Memory B cell (primary cell): ENCODE measurements around the gene SLC16A7.

ENCODE experiments used
- ATAC-seq: fragments of 150-1000 bp; cut with Tn5 transposase; 2 replicates; pipeline ENCODE4 v1.10.0; 2021; ENCODE audit warnings: low read depth, mild to moderate bottlenecking, moderate library complexity
- DNase-seq, 2 donors: peaks; one replicate each; pipeline ENCODE4 v3.0.0; 2022; ENCODE audit warnings: low spot score in 2 of 2
- H3K27ac Mint-ChIP-seq: one replicate; pipeline ENCODE4 v1.8.0; 2022; ENCODE audit warnings: mild to moderate bottlenecking, moderate library complexity, mixed read lengths
- H3K27me3 Mint-ChIP-seq: one replicate; pipeline ENCODE4 v1.8.0; 2022; ENCODE audit warnings: mixed read lengths
- H3K36me3 Mint-ChIP-seq: one replicate; pipeline ENCODE4 v1.8.0; 2022; ENCODE audit warnings: mild to moderate bottlenecking, mixed read lengths
- H3K4me1 Mint-ChIP-seq: one replicate; pipeline ENCODE4 v1.8.0; 2022; ENCODE audit warnings: mixed read lengths
- H3K4me3 Mint-ChIP-seq: one replicate; pipeline ENCODE4 v1.8.0; 2022; ENCODE audit warnings: mild to moderate bottlenecking, moderate library complexity, mixed read lengths
- H3K9me3 Mint-ChIP-seq: one replicate; pipeline ENCODE4 v1.8.0; 2022; ENCODE audit warnings: mixed read lengths

The SLC16A7 gene

GRCh38 chr12:59664495-59664894 is 68.7 kb downstream of the SLC16A7 start:
- Mint-ChIP-seq H3K9me3 (peaks cover 10% of the 10 kb centered on the region), H3K27me3 (no peaks in the 10 kb centered on the region), H3K36me3 (peaks cover 19% of the 10 kb centered on the region), H3K27ac (no peak overlapping the region), H3K4me3 (no peak overlapping the region), H3K4me1 (peaks cover 5% of the 10 kb centered on the region)
- DNase-seq = no peak
- ATAC-seq = no peak

DNA sequence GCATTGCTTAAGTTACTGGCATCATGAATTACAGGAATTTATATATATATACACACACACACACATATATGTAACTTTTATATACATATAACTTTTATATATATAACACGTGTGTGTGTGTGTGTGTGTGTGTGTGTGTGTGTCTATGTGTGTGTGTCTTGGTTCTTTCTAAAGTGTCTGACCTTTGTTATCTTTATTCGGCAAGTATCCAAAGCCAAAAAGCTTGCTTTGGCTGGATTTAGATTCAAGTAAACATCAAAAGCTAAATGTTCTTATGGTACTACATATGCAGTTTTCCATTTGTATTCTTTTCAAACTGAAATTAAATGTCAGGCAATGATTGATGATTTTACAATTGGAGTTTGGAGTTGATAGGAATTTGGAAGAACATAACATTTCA is 69.9 kb downstream of the SLC16A7 start:
- Mint-ChIP-seq H3K4me1 (peaks cover 5% of the 10 kb centered on the region), H3K4me3 (no peak overlapping the region), H3K27me3 (no peaks in the 10 kb centered on the region), H3K36me3 (peaks cover 21% of the 10 kb centered on the region), H3K27ac (no peak overlapping the region), H3K9me3 (peaks cover 10% of the 10 kb centered on the region)
- no peak for ATAC-seq
- no peak for DNase-seq

DNA sequence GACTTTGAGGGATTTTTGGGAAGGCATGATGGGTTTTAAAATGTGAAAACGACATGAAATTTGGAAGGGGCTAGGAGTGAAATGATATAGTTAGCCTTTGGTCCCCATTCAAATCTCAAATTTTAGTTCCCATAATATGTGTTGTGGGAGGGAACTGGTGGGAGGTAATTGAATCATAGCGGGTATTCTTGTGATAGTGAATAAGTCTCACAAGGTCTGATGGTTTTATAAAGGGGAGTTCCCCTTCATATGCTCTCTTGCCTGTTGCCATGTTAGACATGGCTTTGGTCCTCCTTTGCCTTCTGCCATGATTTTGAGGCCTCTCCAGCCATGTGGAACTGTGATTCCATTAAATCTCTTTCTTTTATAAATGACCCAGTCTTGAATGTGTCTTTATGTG is 72.8 kb downstream of the SLC16A7 start:
- no peak for DNase-seq

DNA sequence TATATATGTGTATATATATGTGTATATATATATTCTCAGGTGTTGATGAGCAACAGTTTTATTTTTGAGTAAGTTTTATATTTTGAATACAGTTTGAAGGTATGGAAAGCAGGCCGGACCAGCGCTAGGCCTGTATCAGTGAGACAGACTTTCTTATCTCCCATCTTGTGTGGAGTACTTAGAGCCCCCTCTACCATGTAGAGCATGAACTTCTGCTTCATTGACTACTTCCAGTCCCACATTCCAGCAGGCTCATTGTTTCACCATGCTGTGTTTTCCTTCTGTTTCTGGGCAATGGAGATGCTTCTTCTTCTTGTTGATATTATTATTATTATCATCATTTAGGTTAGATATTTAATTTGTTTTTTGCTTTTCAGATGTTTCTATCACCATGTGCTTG is 76.4 kb downstream of the SLC16A7 start:
- no peaks in the 10 kb centered on the region for H3K27me3 Mint-ChIP-seq

More for the DNA sequence above, 72.8 kb downstream of the SLC16A7 start:
- Mint-ChIP-seq H3K4me3 (no peak overlapping the region), H3K36me3 (peaks cover 20% of the 10 kb centered on the region), H3K4me1 (peaks cover 2% of the 10 kb centered on the region), H3K27me3 (no peaks in the 10 kb centered on the region), H3K9me3 (peaks cover 10% of the 10 kb centered on the region), H3K27ac (no peak overlapping the region)
- ATAC-seq = no peak

GRCh38 chr12:59675461-59675860 is 79.6 kb downstream of the SLC16A7 start:
- no peak for DNase-seq
- H3K4me3 Mint-ChIP-seq = no peak overlapping the region
- peaks cover 22% of the 10 kb centered on the region for H3K36me3 Mint-ChIP-seq
- no peak overlapping the region for H3K27ac Mint-ChIP-seq
- ATAC-seq = no peak
- no peaks in the 10 kb centered on the region for H3K27me3 Mint-ChIP-seq
- peaks cover 3% of the 10 kb centered on the region for H3K9me3 Mint-ChIP-seq
- H3K4me1 Mint-ChIP-seq = peaks cover 5% of the 10 kb centered on the region

More for the DNA sequence above, 76.4 kb downstream of the SLC16A7 start:
- no peak for DNase-seq
- peaks cover 2% of the 10 kb centered on the region for H3K9me3 Mint-ChIP-seq
- no peak overlapping the region for H3K4me3 Mint-ChIP-seq
- ATAC-seq = no peak
- peaks cover 21% of the 10 kb centered on the region for H3K36me3 Mint-ChIP-seq
- peaks cover 4% of the 10 kb centered on the region for H3K4me1 Mint-ChIP-seq
- H3K27ac Mint-ChIP-seq = no peak overlapping the region

DNA sequence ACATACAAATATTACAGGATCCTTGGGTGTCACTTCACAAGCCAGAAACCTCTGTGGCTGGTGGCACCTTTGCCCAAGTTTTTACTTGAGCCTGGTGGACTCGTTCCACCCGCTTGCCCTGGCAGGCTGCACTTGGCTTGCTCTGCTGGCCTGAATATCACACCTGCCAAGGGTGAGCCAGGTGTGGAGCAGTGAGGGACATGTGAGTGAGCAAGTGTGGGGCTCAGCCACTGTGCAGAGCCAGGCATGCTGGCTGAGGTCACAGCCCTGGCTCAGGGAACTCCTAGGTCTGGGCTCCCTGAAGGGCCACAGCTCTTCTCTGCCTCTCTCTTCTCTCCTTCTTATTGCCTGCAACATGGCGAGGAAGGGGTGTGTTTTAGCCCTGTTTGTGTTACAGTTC is 82.0 kb downstream of the SLC16A7 start:
- ATAC-seq (no peak), DNase-seq (no peak)
- Mint-ChIP-seq H3K4me1 (peaks cover 5% of the 10 kb centered on the region), H3K27me3 (no peaks in the 10 kb centered on the region), H3K36me3 (peaks cover 22% of the 10 kb centered on the region), H3K27ac (no peak overlapping the region), H3K9me3 (peaks cover 3% of the 10 kb centered on the region), H3K4me3 (no peak overlapping the region)

DNA sequence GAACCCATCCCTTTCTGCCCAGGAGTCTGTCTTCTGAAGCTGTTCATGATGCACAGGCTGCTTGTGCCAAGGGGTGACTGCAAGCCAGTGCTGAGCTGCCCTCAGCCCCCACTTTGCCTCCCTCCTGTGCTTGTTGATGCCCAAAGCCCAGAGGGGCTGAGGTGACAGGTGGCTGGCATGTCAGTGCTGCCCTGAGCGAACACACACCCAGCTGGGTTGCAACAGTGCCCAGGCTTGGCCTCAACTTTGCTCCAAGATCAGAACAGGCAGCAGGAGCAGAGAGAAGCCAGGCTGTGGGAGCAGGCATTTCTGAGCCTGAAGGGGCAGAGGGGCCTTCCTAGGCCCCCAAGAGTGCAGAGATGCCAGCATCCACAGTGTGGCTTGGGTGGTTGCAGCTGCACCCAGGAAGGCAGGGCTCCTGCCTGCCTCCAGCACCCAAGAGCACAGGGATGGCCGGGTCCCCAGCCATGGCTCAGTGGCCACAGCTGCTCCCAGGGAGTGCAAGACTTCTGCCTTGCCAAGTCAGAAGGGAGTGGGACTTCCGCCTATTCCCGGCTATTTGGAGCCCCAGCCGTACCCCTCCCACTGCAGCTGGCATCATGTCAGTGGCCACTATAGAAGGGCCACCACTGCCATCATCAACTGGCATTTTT is 83.1 kb downstream of the SLC16A7 start:
- ATAC-seq (no peak), DNase-seq (no peak)
- peaks cover 3% of the 10 kb centered on the region for H3K9me3 Mint-ChIP-seq
- no peaks in the 10 kb centered on the region for H3K27me3 Mint-ChIP-seq
- no peak overlapping the region for H3K4me3 Mint-ChIP-seq
- peaks cover 20% of the 10 kb centered on the region for H3K36me3 Mint-ChIP-seq
- H3K4me1 Mint-ChIP-seq = peaks cover 8% of the 10 kb centered on the region
- H3K27ac Mint-ChIP-seq = peak overlapping the region; percentile 6

GRCh38 chr12:59689776-59690175 is 93.9 kb downstream of the SLC16A7 start:
- H3K4me3 Mint-ChIP-seq = no peak overlapping the region
- H3K9me3 Mint-ChIP-seq = peaks cover 4% of the 10 kb centered on the region
- H3K27ac Mint-ChIP-seq = no peak overlapping the region
- no peaks in the 10 kb centered on the region for H3K27me3 Mint-ChIP-seq
- DNase-seq = no peak
- no peak for ATAC-seq
- H3K4me1 Mint-ChIP-seq = peaks cover 3% of the 10 kb centered on the region
- H3K36me3 Mint-ChIP-seq = peaks cover 11% of the 10 kb centered on the region

DNA sequence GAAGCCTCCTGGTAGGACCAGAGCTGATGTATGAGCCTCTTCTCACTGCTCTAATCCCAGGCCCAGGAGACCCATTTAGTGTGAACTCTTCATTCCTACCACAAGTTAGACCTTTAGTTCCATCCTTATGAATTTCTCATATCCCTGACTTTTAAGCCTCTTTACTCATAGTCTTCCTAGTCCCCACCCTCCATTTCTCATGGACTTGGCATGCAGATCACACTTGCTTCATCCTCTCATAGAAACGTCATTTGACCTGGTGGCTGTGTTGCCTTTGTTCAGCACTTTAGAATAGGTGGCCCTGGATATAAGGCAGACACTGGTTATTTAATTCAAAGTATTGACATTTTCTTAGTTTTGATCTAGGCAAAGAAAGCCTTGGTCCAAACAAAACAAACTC is 99.5 kb downstream of the SLC16A7 start:
- Mint-ChIP-seq H3K4me1 (peaks cover 3% of the 10 kb centered on the region), H3K36me3 (peaks cover 9% of the 10 kb centered on the region), H3K27me3 (no peaks in the 10 kb centered on the region), H3K4me3 (no peak overlapping the region), H3K9me3 (peaks cover 4% of the 10 kb centered on the region), H3K27ac (no peak overlapping the region)
- DNase-seq = no peak
- ATAC-seq = no peak

DNA sequence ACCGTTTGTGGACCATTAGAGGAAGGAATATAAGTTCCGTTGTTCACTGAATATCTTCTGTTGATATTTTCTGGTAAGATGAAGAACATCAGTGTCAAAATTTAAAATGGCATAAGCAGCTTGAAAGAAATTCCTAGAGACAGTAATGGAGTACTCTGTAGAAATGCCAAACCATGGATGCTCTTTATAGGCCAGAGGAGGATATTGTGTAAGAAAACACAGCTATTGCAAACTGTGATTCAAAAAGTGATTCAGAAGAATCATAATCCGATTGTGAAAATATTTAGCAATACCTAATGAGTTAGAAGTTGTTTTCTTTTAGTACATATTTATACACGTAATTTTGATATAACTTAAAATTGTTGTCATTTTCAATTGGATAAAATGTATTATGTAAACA is 102.8 kb downstream of the SLC16A7 start:
- DNase-seq = no peak

GRCh38 chr12:59699421-59700152 is 103.8 kb downstream of the SLC16A7 start:
- no peaks in the 10 kb centered on the region for H3K9me3 Mint-ChIP-seq
- no peak overlapping the region for H3K4me3 Mint-ChIP-seq
- H3K27ac Mint-ChIP-seq = no peak overlapping the region
- no peaks in the 10 kb centered on the region for H3K4me1 Mint-ChIP-seq
- H3K36me3 Mint-ChIP-seq = no peaks in the 10 kb centered on the region
- no peaks in the 10 kb centered on the region for H3K27me3 Mint-ChIP-seq
- no peak for DNase-seq
- ATAC-seq = no peak

More for the DNA sequence above, 102.8 kb downstream of the SLC16A7 start:
- no peaks in the 10 kb centered on the region for H3K9me3 Mint-ChIP-seq
- H3K4me1 Mint-ChIP-seq = no peaks in the 10 kb centered on the region
- H3K4me3 Mint-ChIP-seq = no peak overlapping the region
- no peak for ATAC-seq
- H3K36me3 Mint-ChIP-seq = no peaks in the 10 kb centered on the region
- H3K27ac Mint-ChIP-seq = no peak overlapping the region
- H3K27me3 Mint-ChIP-seq = no peaks in the 10 kb centered on the region

GRCh38 chr12:59700153-59700450 is 104.3 kb downstream of the SLC16A7 start:
- no peaks in the 10 kb centered on the region for H3K36me3 Mint-ChIP-seq
- no peak for DNase-seq
- H3K27me3 Mint-ChIP-seq = no peaks in the 10 kb centered on the region
- ATAC-seq = no peak
- H3K27ac Mint-ChIP-seq = no peak overlapping the region
- H3K9me3 Mint-ChIP-seq = no peaks in the 10 kb centered on the region
- H3K4me3 Mint-ChIP-seq = no peak overlapping the region
- no peaks in the 10 kb centered on the region for H3K4me1 Mint-ChIP-seq

DNA sequence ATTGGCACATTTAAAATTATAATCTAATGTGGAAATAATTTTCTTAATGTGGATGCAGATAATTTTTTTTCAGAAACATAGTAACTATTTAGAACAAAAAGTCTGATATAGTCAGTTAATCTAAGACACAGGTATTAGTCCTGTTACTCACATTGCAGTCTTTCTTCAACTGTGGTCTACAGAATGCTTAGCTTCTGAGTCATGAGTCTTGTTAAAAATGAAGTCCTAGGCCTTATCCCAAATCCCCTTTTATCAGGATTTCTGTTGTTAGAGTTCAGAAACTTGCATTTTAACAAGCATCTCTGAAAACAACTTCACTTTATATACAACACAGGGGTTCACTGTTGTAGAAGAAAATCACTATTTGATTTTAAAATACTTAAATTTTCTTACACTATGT is 112.2 kb downstream of the SLC16A7 start:
- H3K27ac Mint-ChIP-seq = no peak overlapping the region
- no peak overlapping the region for H3K4me3 Mint-ChIP-seq
- H3K27me3 Mint-ChIP-seq = no peaks in the 10 kb centered on the region
- H3K4me1 Mint-ChIP-seq = peaks cover 4% of the 10 kb centered on the region
- no peaks in the 10 kb centered on the region for H3K9me3 Mint-ChIP-seq
- ATAC-seq (no peak), DNase-seq (no peak)
- H3K36me3 Mint-ChIP-seq = peaks cover 18% of the 10 kb centered on the region

DNA sequence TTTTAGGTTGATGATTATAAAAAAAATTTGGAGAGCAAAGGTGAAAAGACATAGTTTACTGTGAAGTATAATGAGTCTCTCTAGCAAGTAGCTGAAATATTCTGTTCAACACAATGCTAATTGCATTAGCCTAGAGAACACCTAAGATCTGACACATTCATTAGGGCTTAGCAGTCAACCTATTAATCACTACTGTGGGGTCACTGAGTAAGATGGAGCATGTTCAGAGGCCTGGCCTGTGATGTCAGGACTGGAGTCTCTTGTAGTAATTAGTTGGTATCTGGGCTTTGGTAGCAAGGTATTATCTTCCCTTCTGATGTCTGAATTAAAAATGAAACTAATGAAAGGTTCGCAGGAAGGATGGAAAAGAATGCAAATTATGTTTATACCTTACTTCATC is 112.7 kb downstream of the SLC16A7 start:
- DNase-seq (no peak), ATAC-seq (no peak)
- Mint-ChIP-seq H3K9me3 (no peaks in the 10 kb centered on the region), H3K4me3 (no peak overlapping the region), H3K36me3 (peaks cover 19% of the 10 kb centered on the region), H3K27me3 (no peaks in the 10 kb centered on the region), H3K27ac (no peak overlapping the region), H3K4me1 (peaks cover 4% of the 10 kb centered on the region)
